Measurements from ENCODE around the gene OTUD5.
"Not testable (repeated sequence)": the region's sequence is repeated elsewhere in the genome, so short reads cannot be mapped to it uniquely, and the experiment has no call there.

OTUD5 gene

DNA sequence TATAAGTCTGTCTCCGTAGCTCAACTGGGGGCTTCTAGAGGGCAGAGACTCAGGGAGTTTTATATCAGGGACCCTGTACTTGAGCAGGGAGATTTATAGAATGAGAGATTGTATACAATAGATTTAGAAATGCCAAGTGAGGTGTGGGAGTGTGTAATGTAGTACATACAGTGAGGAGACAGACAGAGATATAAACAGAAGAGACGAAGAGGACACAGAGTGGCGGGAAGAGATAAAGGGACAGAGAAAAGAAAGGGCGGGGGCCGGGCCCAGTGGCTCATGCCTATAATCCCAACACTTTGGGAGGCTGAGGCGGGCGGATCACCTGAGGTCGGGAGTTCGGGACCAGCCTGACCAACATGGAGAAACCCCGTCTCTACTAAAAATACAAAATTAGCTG is 22.9 kb upstream of the OTUD5 start:
- not testable (repeated sequence) for H3K4me3 Mint-ChIP-seq, H3K27me3 Mint-ChIP-seq, H3K4me1 Mint-ChIP-seq, DNase-seq, H3K27ac Mint-ChIP-seq, ATAC-seq, H3K9me3 Mint-ChIP-seq

DNA sequence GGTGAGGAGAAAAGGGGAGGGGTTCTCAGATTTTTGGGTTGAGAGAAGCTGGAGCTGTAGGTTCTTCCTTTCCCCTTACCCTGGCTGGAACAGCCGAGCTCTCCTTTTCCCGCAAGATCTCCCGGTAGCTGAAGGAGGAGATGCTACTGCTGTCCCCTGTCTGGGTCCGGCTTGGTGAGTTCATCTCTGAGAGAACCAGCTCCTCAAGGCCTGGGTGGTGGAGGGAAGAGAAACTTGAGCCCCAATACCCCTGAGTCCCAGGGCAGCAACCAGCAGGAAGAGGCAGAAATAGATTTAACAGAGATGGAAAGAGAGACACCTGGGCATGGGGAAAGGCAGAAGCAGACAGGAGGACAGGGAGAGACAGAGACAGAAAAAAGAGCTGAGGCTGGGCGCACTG is 20.8 kb upstream of the OTUD5 start:
- H3K9me3 Mint-ChIP-seq, result no peaks in the 10 kb centered on the region
- ATAC-seq, result no peak
- DNase-seq, result no peak
- H3K27ac Mint-ChIP-seq, result no peak overlapping the region
- H3K4me3 Mint-ChIP-seq, result no peak overlapping the region
- H3K4me1 Mint-ChIP-seq, result no peaks in the 10 kb centered on the region
- H3K27me3 Mint-ChIP-seq, result no peaks in the 10 kb centered on the region

DNA sequence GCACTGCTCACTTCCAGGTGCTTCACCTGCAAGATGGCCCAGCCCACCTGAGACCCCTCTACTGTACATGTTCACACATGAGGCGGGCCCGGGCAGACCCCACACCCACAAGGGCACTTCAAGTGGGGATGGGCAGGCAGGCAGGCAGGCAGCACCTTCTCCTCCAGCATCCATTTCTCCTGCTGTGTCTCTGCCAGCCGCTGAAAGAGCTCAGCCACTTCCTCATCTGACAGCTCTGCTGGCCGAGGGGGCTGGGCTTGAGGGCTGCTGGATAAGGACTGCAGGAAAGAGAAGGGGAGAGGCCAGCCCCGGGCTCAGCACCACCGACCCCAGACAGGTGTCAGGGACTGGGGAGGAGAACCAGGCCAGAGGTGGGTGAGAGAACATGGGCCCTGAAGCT is 18.7 kb upstream of the OTUD5 start:
- no peak for DNase-seq
- Mint-ChIP-seq H3K4me1 (peaks cover 19% of the 10 kb centered on the region), H3K27ac (peak overlapping the region in 1 of 2 donors; percentile 65), H3K4me3 (no peak overlapping the region), H3K27me3 (no peaks in the 10 kb centered on the region), H3K9me3 (no peaks in the 10 kb centered on the region)
- ATAC-seq, result no peak

DNA sequence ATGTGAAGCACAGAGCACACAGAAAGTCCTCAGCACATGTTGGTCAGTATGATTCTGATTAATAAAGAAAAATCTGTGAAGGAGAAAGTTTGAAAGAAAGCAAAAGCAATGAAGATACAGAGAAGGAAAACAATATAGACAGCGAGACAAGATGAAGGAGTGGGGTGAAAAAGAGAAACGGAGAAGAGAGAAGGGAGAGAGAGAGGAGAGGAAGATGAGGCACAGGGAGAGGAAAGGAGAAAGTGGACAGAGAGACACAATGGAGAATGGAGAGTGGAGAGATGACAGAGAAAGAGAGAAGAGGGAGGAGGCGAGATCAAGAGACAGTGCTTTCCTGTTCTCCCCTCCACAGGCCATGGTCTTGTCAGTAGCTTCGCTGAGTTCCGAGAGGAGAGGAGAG is 18.1 kb upstream of the OTUD5 start:
- Mint-ChIP-seq H3K27ac (no peak overlapping the region), H3K9me3 (no peaks in the 10 kb centered on the region), H3K4me3 (no peak overlapping the region), H3K27me3 (no peaks in the 10 kb centered on the region), H3K4me1 (peaks cover 25% of the 10 kb centered on the region)
- DNase-seq, result no peak
- ATAC-seq, result no peak

DNA sequence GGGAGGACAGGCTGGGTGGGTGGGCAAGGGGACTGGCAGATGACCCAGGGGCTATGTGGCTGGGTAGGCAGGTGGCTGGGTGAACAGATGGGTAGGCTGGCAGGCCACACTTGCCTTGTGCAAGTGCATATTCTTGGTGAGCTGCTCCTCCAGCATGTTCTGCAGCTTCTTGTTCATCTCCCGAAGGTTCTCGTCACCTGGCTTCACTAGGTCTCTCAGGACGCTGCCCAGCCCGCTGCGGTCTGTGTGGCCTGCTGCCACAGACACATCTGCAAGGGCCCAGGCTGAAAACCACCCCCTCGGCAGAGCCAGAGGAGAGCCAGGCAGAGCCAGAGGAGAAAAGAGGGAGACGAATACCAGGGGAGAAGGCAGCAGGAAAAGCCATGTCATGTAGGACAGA is 17.6 kb upstream of the OTUD5 start:
- Mint-ChIP-seq H3K27me3 (no peaks in the 10 kb centered on the region), H3K27ac (no peak overlapping the region), H3K4me3 (no peak overlapping the region), H3K4me1 (peaks cover 27% of the 10 kb centered on the region), H3K9me3 (no peaks in the 10 kb centered on the region)
- no peak for DNase-seq
- ATAC-seq, result no peak

DNA sequence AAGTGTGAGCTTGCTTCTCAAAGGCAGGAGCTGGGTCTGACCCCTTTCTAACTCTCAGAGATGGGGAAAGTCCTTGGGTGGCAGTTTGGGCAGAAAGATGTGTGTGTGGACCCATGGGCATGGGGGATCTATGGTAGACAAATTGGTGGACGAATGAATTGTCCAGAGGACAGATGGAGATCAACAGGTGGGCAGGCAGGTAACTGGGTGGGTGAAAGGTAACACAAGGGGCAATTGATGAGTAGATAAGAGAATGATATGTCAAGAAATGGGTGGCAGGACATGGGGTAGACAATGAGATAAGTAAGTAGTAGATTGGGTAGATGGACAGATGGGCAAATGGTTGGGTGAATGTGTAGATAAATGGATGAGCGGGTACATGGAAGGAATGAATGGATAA is 17.2 kb upstream of the OTUD5 start:
- H3K9me3 Mint-ChIP-seq, result no peaks in the 10 kb centered on the region
- DNase-seq, result no peak
- no peak overlapping the region for H3K27ac Mint-ChIP-seq
- H3K4me3 Mint-ChIP-seq, result no peak overlapping the region
- no peaks in the 10 kb centered on the region for H3K27me3 Mint-ChIP-seq
- no peak for ATAC-seq
- peaks cover 27% of the 10 kb centered on the region for H3K4me1 Mint-ChIP-seq

DNA sequence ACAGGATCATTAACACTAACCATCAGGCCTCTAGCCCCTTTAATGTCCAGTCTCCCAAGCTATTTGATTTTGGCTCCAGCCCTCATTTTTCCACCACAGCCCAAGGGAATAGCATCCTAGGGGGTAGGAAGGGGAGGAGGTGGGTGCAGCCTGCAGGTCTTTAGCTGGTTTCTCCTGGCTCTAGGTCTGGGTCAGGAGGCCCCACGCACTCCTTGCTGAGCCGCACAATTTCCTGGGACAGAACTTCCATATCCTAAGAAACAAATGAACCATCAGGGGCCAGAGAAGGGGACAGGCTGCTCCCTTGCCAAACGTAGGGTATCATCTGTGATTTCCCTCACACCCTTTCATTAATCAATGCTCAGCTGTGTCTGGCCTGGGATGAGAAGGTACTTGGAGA is 16.6 kb upstream of the OTUD5 start:
- no peak for DNase-seq
- Mint-ChIP-seq H3K27me3 (no peaks in the 10 kb centered on the region), H3K27ac (no peak overlapping the region), H3K4me3 (no peak overlapping the region), H3K9me3 (no peaks in the 10 kb centered on the region), H3K4me1 (peaks cover 27% of the 10 kb centered on the region)
- no peak for ATAC-seq

DNA sequence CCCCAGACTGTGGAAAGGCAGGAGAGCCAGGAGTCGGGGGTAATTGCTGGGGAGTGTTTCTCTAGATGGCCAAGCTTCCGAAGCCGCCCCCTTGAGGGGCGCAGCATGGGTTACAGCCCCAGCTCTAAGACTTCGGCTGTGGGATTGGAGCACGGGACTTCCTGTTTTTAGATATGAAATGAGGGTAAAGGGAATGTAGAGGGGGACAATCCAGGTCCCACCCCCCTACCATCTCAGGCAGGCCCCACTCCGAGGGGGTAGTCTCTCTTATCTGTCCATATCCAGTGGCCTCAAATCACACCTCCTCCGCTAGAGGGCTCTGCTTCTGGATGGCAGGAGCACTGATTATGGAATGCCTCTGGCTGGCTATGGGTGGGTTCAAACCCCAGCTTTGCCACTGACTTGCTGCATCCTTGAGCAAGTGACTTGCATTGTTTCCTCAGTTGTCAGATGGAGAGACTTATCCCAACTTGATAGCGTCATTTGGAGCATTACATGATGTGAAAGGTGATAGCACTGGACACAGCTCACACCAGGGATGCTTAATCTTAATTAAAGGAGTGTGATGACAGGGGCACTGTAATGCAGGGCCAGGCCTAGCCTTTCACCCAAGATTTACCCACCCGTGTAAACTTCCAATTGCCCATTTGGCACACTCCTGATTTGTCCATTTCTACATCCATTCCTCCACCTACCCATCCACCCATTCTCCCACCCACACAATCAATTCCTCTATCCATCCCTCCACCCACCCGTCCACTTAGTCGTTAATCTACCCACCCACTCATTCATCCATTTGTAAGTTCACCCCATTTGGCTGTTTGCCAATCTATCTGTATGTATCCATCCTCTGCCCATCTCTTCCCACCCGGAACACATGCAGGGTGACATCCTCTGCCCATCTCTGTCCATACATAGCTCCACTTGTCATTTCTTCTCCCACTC is 15.1 kb upstream of the OTUD5 start:
- Mint-ChIP-seq H3K9me3 (no peaks in the 10 kb centered on the region), H3K4me1 (peaks cover 27% of the 10 kb centered on the region), H3K27me3 (no peaks in the 10 kb centered on the region), H3K27ac (no peak overlapping the region), H3K4me3 (peak overlapping the region; percentile 60 to 69)
- peak; percentile 56 for ATAC-seq
- peak in 1 of 2 donors; percentile 30 for DNase-seq

DNA sequence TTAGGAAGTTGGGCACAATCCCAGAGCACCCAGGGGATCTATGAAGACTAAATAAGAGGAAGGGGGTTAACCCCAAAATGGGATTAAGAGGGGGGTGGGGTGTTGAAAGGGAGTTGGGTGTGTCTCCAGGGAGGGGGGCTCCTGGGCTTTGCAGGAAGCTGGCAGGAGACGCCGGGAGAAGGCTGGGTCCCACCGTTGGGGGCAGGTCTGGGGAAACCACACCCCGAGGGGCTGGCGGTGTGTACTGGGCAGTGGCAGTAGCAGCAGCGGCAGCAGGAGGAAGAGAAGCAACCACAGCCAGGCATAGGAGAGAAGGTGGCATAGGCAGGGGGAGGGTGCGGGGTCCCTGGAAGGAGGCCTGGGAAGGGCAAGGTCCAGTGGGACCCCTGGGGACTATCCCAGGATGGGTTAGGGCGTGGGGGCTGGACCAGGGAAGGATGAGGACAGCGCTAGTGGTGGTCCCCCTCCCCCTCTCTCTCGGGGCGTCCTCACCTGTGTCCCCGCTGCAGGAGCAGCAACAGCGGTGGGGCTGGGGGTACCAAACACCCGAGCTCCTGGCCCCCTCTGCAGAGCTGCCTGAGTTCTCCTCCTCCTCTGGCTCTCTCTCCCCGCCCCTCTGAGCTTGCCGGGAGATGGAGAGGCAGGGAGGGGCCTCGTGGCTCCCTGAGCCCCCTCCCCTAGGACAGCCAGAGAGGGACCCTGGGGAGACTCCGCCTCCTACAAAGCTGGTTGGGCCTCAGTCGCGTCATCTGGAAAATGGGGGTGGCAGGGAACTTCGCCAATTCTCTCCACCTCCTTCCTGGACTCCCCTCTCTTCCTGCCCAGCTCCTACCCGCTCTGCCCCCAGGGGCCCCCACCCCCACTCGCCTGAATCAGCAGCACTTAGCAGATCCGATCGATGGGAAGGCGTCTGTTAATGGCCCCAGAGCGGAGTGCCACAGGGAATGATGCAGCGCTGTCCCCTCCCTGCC is 14.1 kb upstream of the OTUD5 start, which contains the start of gene KCND1:
KCND1 (minus strand) TSS at position 596 of the 971 bp plus-strand sequence. CDS start 1,573 bp downstream, outside the sequence.
- H3K27me3 Mint-ChIP-seq, result no peaks in the 10 kb centered on the region
- H3K9me3 Mint-ChIP-seq, result no peaks in the 10 kb centered on the region
- peak; percentile 51 for ATAC-seq
- peak within 1 kb of the TSS; percentile 67 to 83 for H3K27ac Mint-ChIP-seq
- no peak for DNase-seq
- H3K4me3 Mint-ChIP-seq, result peak within 1 kb of the TSS; percentile 60 to 69
- H3K4me1 Mint-ChIP-seq, result peaks cover 27% of the 10 kb centered on the region

DNA sequence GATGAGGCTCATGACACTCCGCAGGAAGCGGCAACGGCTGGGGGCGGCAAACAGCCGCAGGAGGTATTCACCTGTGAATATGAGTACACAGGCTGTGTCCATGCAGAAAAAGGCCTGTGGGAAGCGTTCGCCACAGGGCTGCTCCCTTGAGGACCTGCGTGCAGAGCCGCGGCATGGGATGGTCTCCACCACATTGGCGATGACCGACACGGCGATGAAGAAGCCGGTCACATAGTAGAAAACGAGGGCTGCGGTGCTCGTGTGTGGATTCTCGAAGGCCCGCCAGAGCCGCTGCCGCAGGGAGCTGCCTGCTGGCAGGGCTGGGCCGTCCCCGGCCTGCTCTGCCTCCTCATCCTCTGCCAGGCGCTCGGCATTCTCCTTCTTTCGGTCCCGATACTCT is 12.1 kb upstream of the OTUD5 start:
- no peaks in the 10 kb centered on the region for H3K27me3 Mint-ChIP-seq

DNA sequence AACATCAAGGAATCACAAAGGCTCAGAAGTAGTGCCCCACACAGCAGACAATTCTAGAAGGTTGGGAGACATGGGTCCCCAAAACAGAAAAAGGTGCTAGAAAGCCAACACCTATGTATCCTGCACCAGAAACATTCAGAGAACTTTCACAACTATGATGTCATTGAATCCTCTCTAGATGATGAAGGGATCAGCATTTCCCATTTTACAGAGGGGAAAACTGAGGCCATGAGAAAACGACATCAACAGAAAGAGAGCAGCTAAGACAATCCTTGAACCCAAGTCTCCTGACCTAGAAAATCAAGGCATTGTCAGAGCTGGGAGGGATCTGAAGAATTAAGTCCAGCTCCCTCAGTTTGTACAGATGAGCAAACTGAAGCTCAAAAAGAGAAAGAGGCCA is 11.0 kb upstream of the OTUD5 start:
- peaks cover 27% of the 10 kb centered on the region for H3K4me1 Mint-ChIP-seq
- ATAC-seq (no peak), DNase-seq (no peak)
- no peaks in the 10 kb centered on the region for H3K27me3 Mint-ChIP-seq
- peak overlapping the region in 1 of 2 donors; percentile 56 for H3K27ac Mint-ChIP-seq
- no peaks in the 10 kb centered on the region for H3K9me3 Mint-ChIP-seq
- no peak overlapping the region for H3K4me3 Mint-ChIP-seq

More for the DNA sequence above, 12.1 kb upstream of the OTUD5 start:
- H3K4me3 Mint-ChIP-seq, result no peak overlapping the region
- H3K4me1 Mint-ChIP-seq, result peaks cover 27% of the 10 kb centered on the region
- no peaks in the 10 kb centered on the region for H3K9me3 Mint-ChIP-seq
- H3K27ac Mint-ChIP-seq, result no peak overlapping the region
- DNase-seq (no peak), ATAC-seq (no peak)

DNA sequence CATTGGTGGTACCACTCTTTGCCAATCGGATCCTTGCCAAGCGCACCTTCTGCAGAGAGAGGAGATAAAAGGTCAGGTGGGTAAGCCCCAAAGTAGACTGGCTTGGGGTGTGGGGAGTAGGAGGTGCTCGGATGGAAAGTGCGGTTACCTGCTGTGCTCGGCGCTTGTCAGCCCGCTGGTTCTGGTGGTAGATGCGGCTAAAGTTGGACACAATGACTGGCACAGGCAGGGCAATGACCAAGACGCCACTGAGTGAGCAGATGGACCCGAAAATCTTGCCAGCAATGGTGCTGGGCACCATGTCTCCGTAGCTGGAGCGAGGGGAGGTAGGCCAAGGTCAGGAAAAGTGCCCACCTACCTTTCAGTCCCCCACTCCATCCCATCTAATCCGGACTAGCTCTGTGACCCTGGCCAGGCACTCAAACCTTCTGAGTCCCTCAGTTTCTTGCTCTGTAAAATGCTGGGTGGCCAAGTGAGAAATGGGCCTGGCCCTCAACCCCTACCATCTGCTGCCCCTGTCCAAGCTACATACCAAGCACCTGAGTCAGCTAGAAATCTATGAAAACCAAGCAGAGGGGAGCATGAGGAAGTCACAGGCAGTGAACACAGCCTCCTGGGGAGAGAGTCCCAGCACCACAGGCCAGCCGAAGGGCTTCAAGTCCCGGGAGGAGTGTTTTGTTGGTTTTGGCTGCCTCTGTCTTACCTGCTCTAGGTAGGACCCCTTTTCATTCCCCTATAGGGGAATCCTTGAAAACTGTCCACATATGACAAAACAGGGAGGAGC is 9.6 kb upstream of the OTUD5 start:
- no peak overlapping the region for H3K27ac Mint-ChIP-seq
- ATAC-seq (no peak), DNase-seq (no peak)
- H3K27me3 Mint-ChIP-seq, result no peaks in the 10 kb centered on the region
- no peak overlapping the region for H3K4me3 Mint-ChIP-seq
- peaks cover 15% of the 10 kb centered on the region for H3K4me1 Mint-ChIP-seq
- no peaks in the 10 kb centered on the region for H3K9me3 Mint-ChIP-seq

DNA sequence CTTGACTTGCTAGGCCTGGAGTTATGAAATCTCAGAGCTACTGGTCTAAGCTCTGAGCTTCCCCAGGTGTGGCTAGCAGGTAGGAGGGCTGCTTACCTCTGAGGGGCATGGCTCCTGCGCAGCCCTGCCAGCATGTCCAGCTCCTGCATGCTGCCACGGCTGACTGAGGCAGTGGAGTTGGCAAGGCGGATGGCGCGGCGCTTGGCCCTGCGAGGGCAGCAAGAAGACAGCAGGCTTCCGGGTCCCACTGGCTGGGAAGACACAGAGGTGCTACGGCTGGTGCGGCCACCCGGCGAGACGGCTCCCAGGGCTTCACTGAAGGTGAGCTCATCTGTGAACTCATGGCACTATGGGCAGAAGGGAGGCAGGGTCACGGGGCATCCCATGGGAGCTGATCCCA is 8.6 kb upstream of the OTUD5 start:
- H3K4me3 Mint-ChIP-seq, result no peak overlapping the region
- ATAC-seq, result no peak
- no peaks in the 10 kb centered on the region for H3K9me3 Mint-ChIP-seq

DNA sequence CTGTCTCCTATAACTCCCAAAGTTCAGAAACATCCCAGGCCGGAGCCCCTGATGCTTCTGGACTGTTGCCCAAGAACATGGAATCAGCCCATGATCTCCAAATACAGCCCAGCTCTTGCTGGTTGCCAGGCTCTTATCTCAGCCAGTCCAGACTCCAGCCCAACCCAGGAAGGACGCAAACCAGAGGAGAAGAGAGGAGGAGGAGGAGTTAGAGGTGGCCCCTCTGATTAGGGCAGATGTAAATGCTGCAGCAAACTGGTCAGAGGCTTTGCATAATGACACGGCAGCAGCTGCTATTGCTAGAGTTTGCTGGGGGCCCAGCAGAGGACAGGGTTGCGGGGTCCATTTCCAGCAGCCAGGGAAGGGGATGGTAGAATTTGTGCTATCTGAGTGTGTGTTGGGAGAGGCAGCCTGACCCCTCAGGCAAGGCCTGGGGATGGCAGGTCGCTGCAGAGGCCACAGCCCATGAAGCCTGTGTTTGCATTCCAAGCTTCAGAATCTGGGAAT is 4.2 kb upstream of the OTUD5 start:
- no peaks in the 10 kb centered on the region for H3K27me3 Mint-ChIP-seq
- H3K4me1 Mint-ChIP-seq, result no peaks in the 10 kb centered on the region
- no peak for ATAC-seq
- no peak for DNase-seq
- H3K27ac Mint-ChIP-seq, result peak overlapping the region in 1 of 2 donors; percentile 3
- H3K4me3 Mint-ChIP-seq, result no peak overlapping the region
- H3K9me3 Mint-ChIP-seq, result no peaks in the 10 kb centered on the region

More for the DNA sequence above, 8.6 kb upstream of the OTUD5 start:
- H3K27ac Mint-ChIP-seq, result no peak overlapping the region
- DNase-seq, result no peak
- H3K4me1 Mint-ChIP-seq, result peaks cover 6% of the 10 kb centered on the region
- H3K27me3 Mint-ChIP-seq, result no peaks in the 10 kb centered on the region

DNA sequence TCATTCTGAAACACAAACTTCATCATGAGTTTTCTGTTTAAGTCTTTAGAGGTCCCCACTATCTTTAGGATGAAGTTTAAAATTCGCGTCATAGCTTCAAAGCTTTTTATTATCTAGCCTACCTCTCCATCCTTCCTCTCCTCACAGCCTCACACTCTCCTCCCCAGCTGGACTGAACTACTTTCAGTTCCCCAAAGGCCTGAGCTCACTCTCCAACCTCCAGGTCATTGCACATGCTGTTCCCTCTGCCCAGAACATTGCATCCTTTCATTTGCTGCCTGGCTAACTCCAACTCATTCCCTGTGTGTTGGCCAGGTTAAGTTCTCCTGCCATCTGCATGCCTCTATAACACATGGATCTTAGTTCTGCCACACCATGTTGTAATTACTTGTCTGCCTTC is 2.9 kb upstream of the OTUD5 start:
- H3K27ac Mint-ChIP-seq, result peak overlapping the region in 1 of 2 donors; percentile 80
- no peaks in the 10 kb centered on the region for H3K9me3 Mint-ChIP-seq
- peak overlapping the region in 1 of 2 donors; percentile 9 for H3K4me3 Mint-ChIP-seq
- no peaks in the 10 kb centered on the region for H3K27me3 Mint-ChIP-seq
- no peak for DNase-seq
- peaks cover 10% of the 10 kb centered on the region for H3K4me1 Mint-ChIP-seq
- no peak for ATAC-seq
